SK-N-SH (cell line): ENCODE results near the gene SP6. TPM values are rescaled to one million over a fixed set of nuclear protein-coding genes. Genes with fewer than 3 reads are reported as not detected.

Experiments used
- CTCF ChIA-PET: fragments of 300-600, 350-600 bp; formaldehyde crosslinking; extraction: SDS; loops from one replicate; lab custom pipeline; 2021; lab: Yijun Ruan, JAX
- POLR2A ChIA-PET: fragments of 350-600 bp; sonication (Branson Sonifier 250); formaldehyde crosslinking; extraction: SDS; loops from one replicate; lab custom pipeline; 2020; ENCODE audit warnings: antibody characterized with exemption, inconsistent platforms; lab: Yijun Ruan, JAX
- DNase-seq: peaks from one replicate; pipeline ENCODE4 v3.0.0; 2012
- H2AFZ ChIP-seq: fragments of 200-600 bp; sonication (generic); 2 replicates; pipeline ENCODE4 v1.8.1; 2016; ENCODE audit warnings: antibody characterized with exemption, mild to moderate bottlenecking, low read depth
- H3F3A ChIP-seq: fragments of 200-600 bp; sonication (generic); replicated peaks from 2 replicates; pipeline ENCODE3; 2016; ENCODE audit warnings: antibody characterized with exemption, mild to moderate bottlenecking; ENCODE audit not compliant: insufficient read depth
- H3K27ac ChIP-seq, 2 experiments: fragments of 200-500 bp in 1 of 2; fragments of 200-600 bp in 1 of 2; sonication (Bioruptor generic) in 1 of 2; sonication (generic), shearing (Covaris generic) in 1 of 2; 2 replicates each; pipeline versions ENCODE4 v1.5.1 to v1.6.1; 2014 to 2016; ENCODE audit warnings: low read depth in 2 of 2, inconsistent platforms in 1 of 2, low read length in 1 of 2, mild to moderate bottlenecking in 1 of 2, mixed read lengths in 1 of 2
- H3K27me3 ChIP-seq: fragments of 200-600 bp; sonication (generic), shearing (Covaris generic); 2 replicates; pipeline ENCODE4 v1.6.1; 2016; ENCODE audit warnings: mixed run types; ENCODE audit not compliant: insufficient read depth
- H3K36me3 ChIP-seq, 2 experiments: fragments of 200-500 bp in 1 of 2; fragments of 200-600 bp in 1 of 2; sonication (Bioruptor generic) in 1 of 2; sonication (generic) in 1 of 2; replicated peaks in 1 of 2; 2 replicates each; pipeline versions ENCODE3 to v1.5.1; 2014 to 2016; ENCODE audit warnings: low read length in 1 of 2, mild to moderate bottlenecking in 1 of 2; ENCODE audit not compliant: insufficient read depth in 2 of 2, control insufficient read depth in 1 of 2
- H3K4me1 ChIP-seq, 2 experiments: fragments of 200-500 bp in 1 of 2; fragments of 200-600 bp in 1 of 2; sonication (Bioruptor generic) in 1 of 2; sonication (generic), shearing (Covaris generic) in 1 of 2; 2 replicates each; pipeline versions ENCODE4 v1.5.1 to v1.6.1; 2014 to 2016; ENCODE audit warnings: low read depth in 1 of 2, low read length in 1 of 2, mixed run types in 1 of 2; ENCODE audit not compliant: insufficient read depth in 2 of 2, control insufficient read depth in 1 of 2
- H3K4me2 ChIP-seq: fragments of 200-600 bp; sonication (generic), shearing (Covaris generic); 2 replicates; pipeline ENCODE4 v1.6.1; 2017; ENCODE audit warnings: mixed run types
- H3K4me3 ChIP-seq, 2 experiments: fragments of 200-500 bp in 1 of 2; fragments of 200-600 bp in 1 of 2; sonication (Bioruptor generic) in 1 of 2; sonication (generic), shearing (Covaris generic) in 1 of 2; 2 replicates each; pipeline versions ENCODE4 v1.5.1 to v1.8.1; 2014 to 2016; ENCODE audit warnings: low read depth in 2 of 2, inconsistent platforms in 1 of 2, low read length in 1 of 2, mild to moderate bottlenecking in 1 of 2, mixed read lengths in 1 of 2, moderate library complexity in 1 of 2
- H3K79me2 ChIP-seq: fragments of 200-600 bp; sonication (generic); 2 replicates; pipeline ENCODE4 v1.8.1; 2017; ENCODE audit warnings: mild to moderate bottlenecking; ENCODE audit not compliant: insufficient read depth
- H3K9ac ChIP-seq: fragments of 200-600 bp; sonication (generic); 2 replicates; pipeline ENCODE4 v1.6.1; 2017; ENCODE audit warnings: mixed run types
- H3K9me2 ChIP-seq: fragments of 200-600 bp; sonication (generic); 2 replicates; pipeline ENCODE4 v1.6.1; 2017; ENCODE audit warnings: mixed run types
- H3K9me3 ChIP-seq: fragments of 200-600 bp; sonication (generic); 2 replicates; pipeline ENCODE4 v1.6.1; 2017; ENCODE audit warnings: mixed run types, mild to moderate bottlenecking, moderate library complexity
- H4K20me1 ChIP-seq: fragments of 200-600 bp; sonication (generic); 2 replicates; pipeline ENCODE4 v1.6.1; 2017; ENCODE audit warnings: mild to moderate bottlenecking, mixed run types; ENCODE audit not compliant: insufficient read depth
- ELF1 ChIP-seq: IDR thresholded peaks from 2 replicates; pipeline ENCODE4 v1.4.0; 2012
- EP300 ChIP-seq, 2 experiments: IDR thresholded peaks; 2 replicates each; pipeline versions ENCODE4 v1.4.0 to v1.6.1; 2012; ENCODE audit warnings: borderline replicate concordance in 1 of 2, low read depth in 1 of 2, low read length in 1 of 2
- FOSL2 ChIP-seq: IDR thresholded peaks from 2 replicates; pipeline ENCODE4 v1.4.0; 2012; ENCODE audit warnings: low read depth, mild to moderate bottlenecking, moderate library complexity, borderline replicate concordance
- FOXJ3 ChIP-seq: sonication (generic); formaldehyde crosslinking; IDR thresholded peaks from 2 replicates; pipeline ENCODE4 v1.5.1; 2020; ENCODE audit warnings: mild to moderate bottlenecking, missing genetic modification reagents
- GABPA ChIP-seq: IDR thresholded peaks from 2 replicates; pipeline ENCODE4 v1.4.0; 2012; ENCODE audit warnings: low read depth, mild to moderate bottlenecking
- MXI1 ChIP-seq: IDR thresholded peaks from 2 replicates; pipeline ENCODE4 v1.6.1; 2012; ENCODE audit warnings: mild to moderate bottlenecking, low read depth, low read length, improper control_type of control experiment
- NRF1 ChIP-seq: IDR thresholded peaks from 2 replicates; pipeline ENCODE4 v1.6.1; 2012; ENCODE audit warnings: low read depth, mild to moderate bottlenecking, low read length
- POLR2AphosphoS5 ChIP-seq: IDR thresholded peaks from 2 replicates; pipeline ENCODE4 v1.6.1; 2012; ENCODE audit warnings: low read depth, low read length
- RAD21 ChIP-seq: IDR thresholded peaks from 2 replicates; pipeline ENCODE4 v1.6.1; 2012; ENCODE audit warnings: mild to moderate bottlenecking, low read length
- RCOR1 ChIP-seq: fragments of 150-350 bp; IDR thresholded peaks from 2 replicates; pipeline ENCODE4 v1.6.1; 2017; ENCODE audit warnings: antibody characterized with exemption, low read length
- RFX5 ChIP-seq: IDR thresholded peaks from 2 replicates; pipeline ENCODE4 v1.6.1; 2012; ENCODE audit warnings: mild to moderate bottlenecking, improper control_type of control experiment, low read length
- SIN3A ChIP-seq: IDR thresholded peaks from 2 replicates; pipeline ENCODE4 v1.6.1; 2012; ENCODE audit warnings: low read depth, mild to moderate bottlenecking, low read length, moderate library complexity, borderline replicate concordance
- SMC3 ChIP-seq: IDR thresholded peaks from 2 replicates; pipeline ENCODE4 v1.6.1; 2012; ENCODE audit warnings: low read depth, low read length, improper control_type of control experiment
- TAF1 ChIP-seq: IDR thresholded peaks from 2 replicates; pipeline ENCODE4 v1.6.1; 2012; ENCODE audit warnings: low read depth, mild to moderate bottlenecking, low read length, moderate library complexity, borderline replicate concordance
- TCF12 ChIP-seq: IDR thresholded peaks from 2 replicates; pipeline ENCODE4 v1.4.0; 2012
- YY1 ChIP-seq: IDR thresholded peaks from 2 replicates; pipeline ENCODE4 v1.4.0; 2012; ENCODE audit warnings: low read depth, mild to moderate bottlenecking
- WGBS: methylation state at CpG from one replicate; pipeline ENCODE4 v1.1.6; 2017; ENCODE audit warnings: low lambda C conversion rate; 5-methylcytosine and 5-hydroxymethylcytosine counted together
- polyA plus RNA-seq, 3 experiments: library from polyadenylated mRNA; depleted of rRNA; stranded (reverse); fragments of >200 nt; gene quantifications; 2 replicates each; pipeline ENCODE4 v1.2.3, GENCODE V29; 2012
- TF ChIP-seq, protein P1 (sequence below): fragments of 150-350 bp; IDR thresholded peaks from 2 replicates; pipeline ENCODE4 v1.6.1; 2017; ENCODE audit warnings: antibody characterized with exemption, low read length, low read depth, borderline replicate concordance
- TF ChIP-seq, protein P2 (sequence below): IDR thresholded peaks from 2 replicates; pipeline ENCODE4 v1.4.0; 2012; ENCODE audit warnings: low read depth, borderline replicate concordance
- TF ChIP-seq, protein P3 (sequence below): IDR thresholded peaks from 2 replicates; pipeline ENCODE4 v1.4.0; 2012; ENCODE audit warnings: low read depth

SP6 gene
- polyA plus RNA-seq, 1 of the 3 experiments (the other 2 are of a cell fraction): 0.03 TPM

DNA sequence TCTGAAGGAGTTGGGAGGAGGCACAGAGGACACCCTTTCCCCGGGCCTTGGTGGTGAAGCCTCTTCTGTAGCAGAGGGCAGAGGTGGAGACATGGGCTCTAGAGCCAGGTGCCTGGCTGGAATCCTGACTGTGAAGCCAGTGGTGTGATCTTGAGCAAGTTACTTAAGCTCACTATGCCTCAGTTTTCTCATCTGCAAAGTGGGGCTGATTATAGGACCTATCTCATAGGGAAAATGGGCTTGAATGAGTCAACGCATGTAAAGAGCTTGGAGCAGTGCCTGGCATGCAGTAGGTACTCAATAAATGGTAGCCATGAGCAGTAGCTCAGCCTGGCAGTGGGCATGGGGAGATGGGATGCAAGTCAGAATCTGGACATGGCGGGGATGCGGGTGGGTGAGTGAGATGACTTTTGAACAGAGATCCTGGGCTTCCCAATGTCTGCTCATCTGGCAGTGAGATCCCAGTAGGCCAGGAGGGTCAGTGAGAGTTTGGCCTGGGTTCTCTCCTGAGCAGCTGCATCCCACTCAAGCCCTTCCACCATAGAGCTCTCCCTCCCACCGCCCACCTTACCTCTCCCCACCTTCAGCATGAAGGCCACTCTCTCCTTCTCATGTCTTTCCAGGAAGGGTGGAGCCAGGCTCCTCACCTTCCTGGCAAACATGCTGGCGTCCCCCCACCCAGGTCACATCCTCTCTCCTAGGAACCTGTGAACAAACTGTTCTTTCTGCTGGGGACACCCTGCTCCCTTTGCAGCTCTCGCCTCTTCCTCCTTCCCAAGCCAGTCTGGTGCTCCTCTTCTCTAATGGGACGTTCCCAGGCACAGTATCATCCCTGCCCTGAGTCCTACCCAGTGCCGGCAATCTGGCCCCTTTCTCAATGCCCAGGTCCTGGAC is 32.0 kb upstream of the SP6 start:
- no peaks in the 10 kb centered on the region for H3K9me3 ChIP-seq
- peaks cover 0 to 8% of the 10 kb centered on the region in 2 experiments; a peak in 1 of 4 replicates for H3K4me1 ChIP-seq
- ChIA-PET CTCF (interaction anchor here (0.6 to 19.9 kb wide), 7 partner anchors 8 to 203 kb away, joined by 3 to 1447 read pairs (median 7); partner anchors contain the start of genes SCRN2, SP2 and SP6), POLR2A (no interaction called here)
- H3K36me3 ChIP-seq: no peaks in the 10 kb centered on the region
- TF ChIP-seq POLR2AphosphoS5 (no peak), FOSL2 (no peak), RAD21 (no peak), GABPA (no peak), EP300 (IDR thresholded peaks at IDR 0.05; ENCODE audit: borderline replicate concordance in 1 of 2, low read depth in 1 of 2, low read length in 1 of 2) (no peak), FOXJ3 (no peak), SMC3 (no peak), RFX5 (no peak), TCF12 (no peak), TAF1 (no peak), MXI1 (no peak), ELF1 (no peak), RCOR1 (no peak), YY1 (no peak), SIN3A (no peak), NRF1 (no peak)
- TF ChIP-seq, protein P1, sequence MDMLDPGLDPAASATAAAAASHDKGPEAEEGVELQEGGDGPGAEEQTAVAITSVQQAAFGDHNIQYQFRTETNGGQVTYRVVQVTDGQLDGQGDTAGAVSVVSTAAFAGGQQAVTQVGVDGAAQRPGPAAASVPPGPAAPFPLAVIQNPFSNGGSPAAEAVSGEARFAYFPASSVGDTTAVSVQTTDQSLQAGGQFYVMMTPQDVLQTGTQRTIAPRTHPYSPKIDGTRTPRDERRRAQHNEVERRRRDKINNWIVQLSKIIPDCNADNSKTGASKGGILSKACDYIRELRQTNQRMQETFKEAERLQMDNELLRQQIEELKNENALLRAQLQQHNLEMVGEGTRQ: no peak
- TF ChIP-seq, protein P2, sequence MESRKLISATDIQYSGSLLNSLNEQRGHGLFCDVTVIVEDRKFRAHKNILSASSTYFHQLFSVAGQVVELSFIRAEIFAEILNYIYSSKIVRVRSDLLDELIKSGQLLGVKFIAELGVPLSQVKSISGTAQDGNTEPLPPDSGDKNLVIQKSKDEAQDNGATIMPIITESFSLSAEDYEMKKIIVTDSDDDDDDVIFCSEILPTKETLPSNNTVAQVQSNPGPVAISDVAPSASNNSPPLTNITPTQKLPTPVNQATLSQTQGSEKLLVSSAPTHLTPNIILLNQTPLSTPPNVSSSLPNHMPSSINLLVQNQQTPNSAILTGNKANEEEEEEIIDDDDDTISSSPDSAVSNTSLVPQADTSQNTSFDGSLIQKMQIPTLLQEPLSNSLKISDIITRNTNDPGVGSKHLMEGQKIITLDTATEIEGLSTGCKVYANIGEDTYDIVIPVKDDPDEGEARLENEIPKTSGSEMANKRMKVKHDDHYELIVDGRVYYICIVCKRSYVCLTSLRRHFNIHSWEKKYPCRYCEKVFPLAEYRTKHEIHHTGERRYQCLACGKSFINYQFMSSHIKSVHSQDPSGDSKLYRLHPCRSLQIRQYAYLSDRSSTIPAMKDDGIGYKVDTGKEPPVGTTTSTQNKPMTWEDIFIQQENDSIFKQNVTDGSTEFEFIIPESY: no peak
- TF ChIP-seq, protein P3, sequence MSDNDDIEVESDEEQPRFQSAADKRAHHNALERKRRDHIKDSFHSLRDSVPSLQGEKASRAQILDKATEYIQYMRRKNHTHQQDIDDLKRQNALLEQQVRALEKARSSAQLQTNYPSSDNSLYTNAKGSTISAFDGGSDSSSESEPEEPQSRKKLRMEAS: no peak
- TF ChIP-seq, all 33 proteins: peak for 0
- peaks cover 5% of the 10 kb centered on the region for H3F3A ChIP-seq
- H3K27me3 ChIP-seq: peaks cover 18% of the 10 kb centered on the region; the same call in 1 of the 2 replicates
- H3K27ac ChIP-seq: no peak overlapping the region
- H3K4me3 ChIP-seq: no peak overlapping the region
- no peaks in the 10 kb centered on the region for H4K20me1 ChIP-seq
- DNase-seq: no peak
- 77% methylated on average over 9 of the region's 9 CpGs for WGBS
- no peak overlapping the region for H3K9ac ChIP-seq
- no peaks in the 10 kb centered on the region for H3K79me2 ChIP-seq
- no peaks in the 10 kb centered on the region for H3K9me2 ChIP-seq
- no peak overlapping the region for H3K4me2 ChIP-seq
- H2AFZ ChIP-seq: no peak overlapping the region
